WI38 (cell line): Measurements from ENCODE around the gene AHSA1.
A peak's percentile ranks its signal among the peaks of the same experiment; 100 is the strongest.

Experiments used
- H3K4me3 ChIP-seq: 2 replicates; pipeline ENCODE4 v1.5.1; 2011; ENCODE audit warnings: low read depth, mild to moderate bottlenecking, control low read depth, low read length
- TF ChIP-seq, protein P1 (sequence below): IDR thresholded peaks from 2 replicates; pipeline ENCODE4 v1.5.1; 2012; ENCODE audit warnings: low read depth, mild to moderate bottlenecking, control low read depth, low read length

Gene AHSA1

GRCh38 chr14:77498984-77499527 is 41.2 kb downstream of the AHSA1 start:
- peak overlapping the region; percentile 55 for H3K4me3 ChIP-seq
- TF ChIP-seq, protein P1, sequence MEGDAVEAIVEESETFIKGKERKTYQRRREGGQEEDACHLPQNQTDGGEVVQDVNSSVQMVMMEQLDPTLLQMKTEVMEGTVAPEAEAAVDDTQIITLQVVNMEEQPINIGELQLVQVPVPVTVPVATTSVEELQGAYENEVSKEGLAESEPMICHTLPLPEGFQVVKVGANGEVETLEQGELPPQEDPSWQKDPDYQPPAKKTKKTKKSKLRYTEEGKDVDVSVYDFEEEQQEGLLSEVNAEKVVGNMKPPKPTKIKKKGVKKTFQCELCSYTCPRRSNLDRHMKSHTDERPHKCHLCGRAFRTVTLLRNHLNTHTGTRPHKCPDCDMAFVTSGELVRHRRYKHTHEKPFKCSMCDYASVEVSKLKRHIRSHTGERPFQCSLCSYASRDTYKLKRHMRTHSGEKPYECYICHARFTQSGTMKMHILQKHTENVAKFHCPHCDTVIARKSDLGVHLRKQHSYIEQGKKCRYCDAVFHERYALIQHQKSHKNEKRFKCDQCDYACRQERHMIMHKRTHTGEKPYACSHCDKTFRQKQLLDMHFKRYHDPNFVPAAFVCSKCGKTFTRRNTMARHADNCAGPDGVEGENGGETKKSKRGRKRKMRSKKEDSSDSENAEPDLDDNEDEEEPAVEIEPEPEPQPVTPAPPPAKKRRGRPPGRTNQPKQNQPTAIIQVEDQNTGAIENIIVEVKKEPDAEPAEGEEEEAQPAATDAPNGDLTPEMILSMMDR, result no peak

DNA sequence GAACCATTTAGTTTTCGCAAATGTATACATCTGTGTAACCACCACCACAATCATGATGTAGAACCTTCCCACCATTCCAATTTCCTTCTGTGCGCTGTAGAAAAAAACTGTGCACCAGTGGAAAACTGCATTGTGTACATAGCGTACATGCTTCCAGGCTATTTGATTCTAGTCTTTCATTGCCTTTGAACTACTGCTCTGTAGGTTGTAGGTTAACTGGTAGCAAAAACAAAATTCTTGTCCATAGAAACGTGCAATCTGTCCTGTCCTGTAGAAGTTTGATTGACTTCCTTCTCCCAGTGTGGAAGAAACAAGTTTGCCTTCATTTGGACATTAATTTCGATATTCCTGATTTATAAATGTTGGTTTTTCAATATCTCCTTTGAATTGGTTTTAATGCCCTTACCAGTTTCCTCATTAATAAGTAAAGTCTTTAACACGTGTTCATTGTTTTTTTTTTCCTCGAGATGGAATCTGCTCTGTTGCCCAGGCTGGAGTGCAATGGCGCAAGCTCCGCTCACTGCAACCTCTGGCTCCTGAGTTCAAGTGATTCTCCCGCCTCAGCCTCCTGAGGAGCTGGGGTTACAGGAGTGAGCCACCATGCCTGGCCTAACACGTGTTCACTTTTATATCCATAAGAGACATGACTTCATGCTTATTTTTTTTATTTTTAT is 44.4 kb downstream of the AHSA1 start:
- TF ChIP-seq, protein P1, result no peak
- H3K4me3 ChIP-seq, result no peak overlapping the region

GRCh38 chr14:77503138-77503537 is 45.2 kb downstream of the AHSA1 start:
- TF ChIP-seq, protein P1, result no peak
- H3K4me3 ChIP-seq, result no peak overlapping the region

- H3K4me3 ChIP-seq, result no peak overlapping the region
- TF ChIP-seq, protein P1, result no peak
These were observed 47.1 kb downstream of the AHSA1 start for GRCh38 chr14:77505031-77505430.

DNA sequence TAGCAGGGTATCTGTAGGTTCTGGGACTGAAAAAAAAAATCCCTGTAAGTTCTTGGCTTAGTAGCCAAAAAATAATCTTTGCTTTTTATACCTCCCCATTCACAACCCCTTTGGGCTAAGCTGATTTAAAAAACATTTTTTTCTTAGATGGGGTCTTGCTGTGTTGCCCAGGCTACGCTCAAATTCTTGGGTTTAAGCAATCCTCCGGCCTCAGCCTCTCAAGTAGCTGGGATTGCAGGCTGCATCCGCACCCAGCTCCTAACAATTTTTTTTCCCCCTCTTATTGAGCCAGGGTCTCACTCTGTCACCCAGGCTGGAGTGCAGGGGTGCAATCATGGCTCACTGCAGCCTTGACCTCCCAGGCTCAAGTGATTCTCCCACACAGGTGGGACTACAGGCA is 49.9 kb downstream of the AHSA1 start:
- TF ChIP-seq, protein P1, result no peak
- H3K4me3 ChIP-seq, result no peak overlapping the region

DNA sequence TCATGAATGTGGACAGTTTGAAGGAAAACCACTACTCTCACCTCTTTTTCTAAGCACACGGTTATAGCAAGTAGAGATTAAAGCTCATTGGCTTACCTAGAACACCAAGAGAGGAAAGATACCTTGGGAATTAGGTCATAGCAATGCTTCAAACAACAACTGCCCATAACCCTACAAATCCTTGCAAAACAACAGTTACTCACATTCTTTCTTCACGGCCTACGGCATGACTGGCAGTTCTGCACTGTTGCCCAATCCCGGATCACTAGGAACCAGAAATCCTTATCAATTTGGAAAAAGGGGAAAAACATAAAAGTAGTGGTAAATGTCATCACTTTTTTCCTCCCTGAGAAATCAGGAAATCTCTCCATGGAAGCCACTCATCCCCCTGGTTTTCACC is 50.4 kb downstream of the AHSA1 start:
- TF ChIP-seq, protein P1, result no peak
- no peak overlapping the region for H3K4me3 ChIP-seq

DNA sequence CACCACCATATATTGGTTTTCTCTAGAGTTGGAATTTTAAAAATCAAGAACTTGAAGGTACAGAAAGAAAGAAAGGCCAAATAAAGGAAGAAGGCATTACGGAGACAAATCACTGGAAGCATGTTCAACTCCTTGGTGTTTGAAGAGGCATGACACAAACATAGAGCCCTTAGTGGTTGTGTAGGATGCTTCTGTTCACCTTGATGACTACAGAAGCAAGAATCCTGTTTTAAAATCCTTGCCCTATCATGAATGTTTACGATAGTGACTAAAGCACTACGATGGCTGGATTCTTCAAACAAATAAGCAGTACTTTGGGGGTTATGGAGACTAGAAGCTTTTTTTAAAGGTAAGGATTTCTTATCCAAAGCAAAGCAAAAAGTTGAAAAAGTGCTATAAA is 51.0 kb downstream of the AHSA1 start:
- no peak overlapping the region for H3K4me3 ChIP-seq
- TF ChIP-seq, protein P1, result no peak
